Mesenteric fat pad (tissue), 1 donor: ENCODE measurements around the gene RAD50. TPM values are rescaled to one million over a fixed set of nuclear protein-coding genes. Genes with fewer than 3 reads are reported as not detected.
"Not testable (repeated sequence)": the region's sequence is repeated elsewhere in the genome, so short reads cannot be mapped to it uniquely, and the experiment has no call there.

Experiments
- DNase-seq: peaks from one replicate; pipeline ENCODE4 v3.0.0-alpha.2; 2020; ENCODE audit warnings: low spot score
- total RNA-seq: library from RNA; stranded (reverse); fragmentation: NEBNext Ultra II Directional; extraction: Animal tissue kit (Norgen Biotek cat#: 25700); gene quantifications from one replicate; pipeline ENCODE4 v1.2.1, GENCODE V29; 2021
- donor health status: DM: yes; HTN: yes; CAD: no.

RAD50 gene
- total RNA-seq, 1 donor from 2014 or later = 44.2 TPM

- DNase-seq = no peak
Observed at GRCh38 chr5:132557478-132558172, 848 bp downstream of the RAD50 start.

GRCh38 chr5:132559383-132560060, 2.7 kb downstream of the RAD50 start:
- DNase-seq = no peak

- DNase-seq = no peak
Observed at GRCh38 chr5:132561601-132562000, 4.8 kb downstream of the RAD50 start.

GRCh38 chr5:132564555-132564954, 7.8 kb downstream of the RAD50 start:
- DNase-seq = not testable (repeated sequence)

GRCh38 chr5:132566657-132567056, 9.9 kb downstream of the RAD50 start:
- DNase-seq = no peak

- no peak for DNase-seq
Observed at GRCh38 chr5:132576123-132576522, 19.3 kb downstream of the RAD50 start.

GRCh38 chr5:132584560-132584959, 27.8 kb downstream of the RAD50 start:
- DNase-seq = not testable (repeated sequence)

GRCh38 chr5:132586063-132586462, 29.3 kb downstream of the RAD50 start:
- no peak for DNase-seq

GRCh38 chr5:132589467-132589866, 32.7 kb downstream of the RAD50 start:
- no peak for DNase-seq

GRCh38 chr5:132591145-132591544, 34.4 kb downstream of the RAD50 start:
- DNase-seq = no peak

- DNase-seq = no peak
Observed at GRCh38 chr5:132592521-132592920, 35.7 kb downstream of the RAD50 start.

- DNase-seq = no peak
Observed at GRCh38 chr5:132594170-132594569, 37.4 kb downstream of the RAD50 start.

GRCh38 chr5:132595624-132596023, 38.8 kb downstream of the RAD50 start:
- no peak for DNase-seq

GRCh38 chr5:132601071-132601728, 44.4 kb downstream of the RAD50 start:
- DNase-seq = no peak

GRCh38 chr5:132607095-132607494, 50.3 kb downstream of the RAD50 start:
- DNase-seq = no peak

GRCh38 chr5:132608107-132608506, 51.3 kb downstream of the RAD50 start:
- DNase-seq = no peak

- no peak for DNase-seq
Observed at GRCh38 chr5:132611965-132612364, 55.2 kb downstream of the RAD50 start.

- DNase-seq = no peak
Observed at GRCh38 chr5:132612846-132613245, 56.1 kb downstream of the RAD50 start.

- DNase-seq = no peak
Observed at GRCh38 chr5:132621699-132622098, 64.9 kb downstream of the RAD50 start.

- DNase-seq = no peak
Observed at GRCh38 chr5:132622608-132623007, 65.8 kb downstream of the RAD50 start.

GRCh38 chr5:132627470-132627869, 70.7 kb downstream of the RAD50 start:
- no peak for DNase-seq

GRCh38 chr5:132628814-132629213, 72.0 kb downstream of the RAD50 start:
- DNase-seq = no peak
